ENCODE results near the gene FBXO11.
A peak's percentile ranks its signal among the peaks of the same experiment; 100 is the strongest.
"Not testable (repeated sequence)": the region's sequence is repeated elsewhere in the genome, so short reads cannot be mapped to it uniquely, and the experiment has no call there.

FBXO11 gene

GRCh38 chr2:47906157-47907038 lies at the start of gene FBXO11:
Gene FBXO11, minus strand, starts transcription at chr2:47906498. Its CDS starts 778 bp downstream, at chr2:47905720.
- FAIRE-seq: peak; percentile 97

GRCh38 chr2:47950340-47951301 lies 44.3 kb upstream of the FBXO11 start:
- no peak for FAIRE-seq

DNA sequence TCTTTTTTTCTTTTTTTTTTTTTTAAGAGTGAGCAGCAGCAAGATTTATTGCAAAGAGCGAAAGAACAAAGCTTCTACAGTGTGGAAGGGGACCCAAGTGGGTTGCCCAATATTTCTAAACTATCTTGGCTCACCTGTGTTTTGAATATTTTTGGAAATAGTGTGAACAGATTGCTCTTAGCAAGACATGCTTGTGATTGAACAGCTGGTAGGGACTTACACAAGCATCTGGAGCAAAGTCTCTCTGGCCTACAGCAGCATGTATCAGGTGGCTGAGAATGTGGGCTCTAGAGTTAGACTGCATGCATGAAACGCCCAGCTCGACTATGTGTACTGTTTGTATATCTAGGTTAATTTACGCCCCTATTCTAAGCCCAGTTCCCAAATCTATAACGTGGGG lies 40.3 kb upstream of the FBXO11 start:
- FAIRE-seq: no peak

DNA sequence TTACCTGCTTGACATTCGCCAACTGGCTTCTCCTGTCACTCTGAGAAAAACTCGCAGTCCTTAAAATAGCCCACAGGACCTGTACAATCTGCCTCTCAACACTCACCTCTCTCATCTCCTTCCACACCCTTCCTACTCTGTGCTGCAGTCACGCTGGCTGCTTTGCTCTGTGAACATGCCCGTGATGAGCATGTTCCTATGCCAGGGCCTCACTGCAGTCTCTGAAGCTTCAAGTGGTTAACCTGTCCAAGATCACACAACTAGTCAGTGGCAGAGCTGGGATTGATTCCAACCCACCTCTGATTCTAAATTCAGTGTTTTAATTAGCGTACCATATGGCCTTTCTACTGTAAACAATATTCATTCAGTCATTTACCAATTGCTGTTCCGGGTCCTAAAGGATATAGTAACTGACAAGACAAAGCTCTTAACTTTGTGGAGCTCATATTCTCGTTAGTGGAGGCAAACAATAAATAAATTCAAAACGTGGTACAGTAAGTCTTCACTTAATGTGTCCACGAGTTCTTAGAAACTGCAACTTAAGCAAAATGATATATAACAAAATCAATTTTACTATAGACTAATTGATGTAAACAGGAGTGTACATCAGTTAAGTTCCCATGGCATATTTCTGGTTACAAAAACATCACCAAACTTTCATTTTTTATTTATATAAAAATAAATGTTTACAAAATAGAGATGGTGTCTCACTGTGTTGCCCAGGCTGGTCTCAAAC lies 38.9 kb upstream of the FBXO11 start:
- no peak for FAIRE-seq

DNA sequence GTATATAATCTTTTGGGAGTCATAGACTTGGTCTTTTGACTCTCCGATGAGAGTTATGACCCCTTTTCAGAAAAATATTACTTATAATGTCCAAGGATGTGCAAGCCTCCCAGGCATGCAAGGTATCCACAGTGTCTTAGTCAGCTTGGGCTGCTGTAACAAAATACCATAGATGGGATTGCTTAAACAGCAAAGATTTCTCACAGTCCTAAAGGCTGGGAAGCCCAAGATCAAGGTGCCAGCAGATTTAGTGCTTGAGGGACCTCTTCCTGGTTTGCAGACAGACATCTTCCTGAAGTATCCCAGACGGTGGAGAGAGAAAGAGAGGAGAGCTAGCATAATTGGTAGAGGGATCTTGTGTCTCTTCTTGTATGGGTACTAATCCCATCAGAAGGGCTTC lies 35.6 kb upstream of the FBXO11 start:
- FAIRE-seq: no peak

DNA sequence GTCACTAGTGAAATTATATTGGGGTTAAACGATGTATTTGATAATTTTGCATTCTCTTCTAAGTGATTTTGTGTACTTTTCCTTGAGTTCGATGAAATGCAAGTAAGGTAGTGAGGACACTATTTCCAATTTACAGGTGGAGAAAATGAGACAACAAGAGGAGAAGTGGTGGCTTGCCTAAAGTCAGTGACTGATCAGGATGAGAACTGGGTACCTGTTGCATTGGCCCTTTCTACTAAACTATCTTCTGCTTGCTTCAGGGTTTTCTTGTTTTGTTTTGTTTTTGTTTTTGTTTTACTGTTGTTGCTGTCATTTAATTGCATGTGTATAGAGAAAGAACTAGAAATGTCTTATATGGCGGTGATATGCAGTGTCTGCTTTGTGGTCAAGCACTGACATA lies 31.4 kb upstream of the FBXO11 start:
- no peak for FAIRE-seq

DNA sequence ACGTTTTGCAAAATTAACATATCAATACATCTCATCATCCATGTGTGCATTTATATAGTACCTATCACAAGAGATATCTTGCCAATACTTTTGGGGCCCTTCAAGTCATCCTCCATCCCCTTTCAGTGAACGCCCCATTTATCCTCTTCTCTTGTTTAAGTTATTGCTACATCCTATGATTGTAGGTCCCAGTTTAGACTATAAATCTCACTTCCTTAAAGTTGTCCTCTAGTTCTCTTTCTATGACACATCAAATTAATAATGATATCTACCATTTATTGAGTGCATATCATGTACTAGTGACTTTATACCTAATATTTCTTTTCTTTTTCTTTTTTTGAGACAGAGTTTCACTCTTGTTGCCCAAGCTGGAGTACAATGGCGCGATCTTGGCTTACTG lies 28.8 kb upstream of the FBXO11 start:
- FAIRE-seq: no peak

DNA sequence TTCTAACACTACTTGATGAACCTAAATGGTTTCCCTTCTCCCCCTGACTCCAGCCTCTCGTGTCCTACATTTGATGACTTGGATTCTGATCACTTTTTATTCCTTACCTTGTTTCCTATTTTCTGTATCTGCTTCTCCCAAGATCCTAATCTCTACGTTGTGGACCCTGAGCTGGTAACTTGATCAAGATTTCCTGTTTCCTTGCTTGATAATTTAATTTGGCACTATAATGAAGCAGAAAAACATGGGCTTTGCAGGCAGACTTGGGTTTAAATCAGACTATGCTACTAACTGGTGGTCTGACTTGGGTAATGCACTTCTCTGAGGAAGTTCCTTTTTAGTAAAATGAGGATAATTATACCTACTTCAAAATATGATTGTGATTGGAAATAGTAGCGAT lies 11.7 kb upstream of the FBXO11 start:
- no peak for FAIRE-seq

GRCh38 chr2:47917276-47917961 lies 11.1 kb upstream of the FBXO11 start:
- no peak for FAIRE-seq

GRCh38 chr2:47916412-47916811 lies 10.1 kb upstream of the FBXO11 start:
- FAIRE-seq: no peak

GRCh38 chr2:47910662-47911061 lies 4.4 kb upstream of the FBXO11 start:
- FAIRE-seq: not testable (repeated sequence)

DNA sequence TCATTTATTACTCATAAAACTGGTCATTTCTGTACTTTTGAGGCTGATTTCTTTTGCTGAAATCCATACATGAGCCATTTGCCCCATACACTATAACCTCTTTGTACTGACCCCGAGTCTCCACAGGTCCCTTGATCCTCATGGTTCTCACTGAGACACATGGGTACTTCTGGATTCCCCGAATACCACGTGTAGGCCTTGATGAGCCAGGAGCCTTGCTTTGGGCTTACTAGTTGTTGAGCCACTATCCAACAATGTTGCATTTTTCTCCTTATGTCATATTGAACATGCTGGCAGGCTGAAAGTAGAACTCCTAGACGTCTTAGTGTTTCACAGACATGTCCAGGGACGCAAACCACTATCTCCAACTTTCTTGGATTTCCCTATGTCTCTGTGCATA lies 2.4 kb upstream of the FBXO11 start:
- FAIRE-seq: no peak

DNA sequence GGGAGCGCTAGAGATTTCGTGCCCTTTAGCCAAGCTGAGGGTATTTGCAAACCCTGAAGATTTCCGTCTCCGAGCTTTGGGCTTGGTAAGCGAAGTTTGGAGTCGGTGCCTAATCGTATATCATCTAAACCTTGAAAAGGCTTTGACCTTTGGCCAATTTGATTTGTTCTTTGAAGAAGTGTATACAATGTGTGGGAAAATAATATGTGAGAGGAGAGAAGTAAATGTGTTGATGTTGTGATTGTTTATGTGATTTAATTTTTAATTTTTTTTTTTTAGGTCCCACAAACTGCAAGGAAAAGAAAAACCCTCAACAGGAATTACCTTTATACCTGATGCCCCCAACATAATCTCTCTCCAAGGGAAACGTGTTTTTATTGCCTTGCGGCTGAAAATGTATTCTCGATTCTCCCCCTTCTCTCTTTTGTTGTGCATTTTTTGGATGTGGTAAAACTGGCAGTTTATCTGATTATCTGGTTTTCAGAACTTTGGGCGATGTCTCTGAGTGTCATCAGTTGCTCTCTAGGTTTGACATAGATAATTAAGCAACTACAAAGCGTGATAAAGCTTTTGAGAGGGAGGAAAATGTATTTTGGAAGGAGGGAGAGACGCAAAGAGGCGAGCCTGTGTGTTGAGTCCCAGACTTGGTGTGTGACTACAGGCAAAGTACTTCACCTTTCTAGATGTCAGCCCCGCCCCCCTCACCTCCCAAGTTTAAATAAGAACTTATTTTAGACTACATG lies 912 bp upstream of the FBXO11 start:
- no peak for FAIRE-seq

DNA sequence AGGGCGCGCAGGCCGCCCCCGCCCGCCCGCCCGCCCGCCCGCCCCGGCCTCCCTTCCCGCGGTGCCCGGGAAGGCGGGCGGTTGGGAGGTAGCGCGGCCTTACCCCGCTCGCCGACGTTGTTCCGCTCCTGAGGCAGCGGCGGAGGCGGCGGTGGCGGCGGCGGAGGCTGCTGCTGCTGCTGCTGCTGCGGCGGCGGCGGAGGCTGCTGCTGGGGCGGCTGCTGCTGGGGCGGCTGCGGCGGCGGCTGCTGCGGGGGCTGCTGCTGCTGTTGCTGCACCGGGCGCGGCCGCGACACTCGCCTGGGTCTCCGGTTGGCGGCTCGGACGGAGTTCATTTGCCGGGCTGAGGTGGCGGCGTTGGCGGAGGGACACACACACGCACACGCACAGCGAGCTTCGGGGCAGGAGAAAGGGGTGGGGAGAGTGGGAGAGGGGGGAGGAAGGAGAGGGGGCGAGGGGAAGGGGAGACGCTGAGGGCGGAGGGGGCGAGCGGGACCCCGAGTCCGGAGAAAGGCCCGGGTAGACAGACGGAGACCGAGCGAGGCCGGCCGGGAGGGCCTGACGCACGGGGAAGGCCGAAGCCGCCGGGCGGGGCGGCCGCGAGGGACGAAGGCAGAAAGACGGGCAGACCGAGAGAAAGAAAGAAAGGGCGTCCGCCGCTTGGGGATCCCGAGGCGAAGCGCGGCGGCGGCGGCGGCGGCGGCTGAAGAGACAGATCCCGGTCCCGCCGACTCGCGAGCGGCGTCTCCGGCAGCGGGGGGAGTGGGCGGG lies 727 bp downstream of the FBXO11 start:
- no peak for FAIRE-seq

DNA sequence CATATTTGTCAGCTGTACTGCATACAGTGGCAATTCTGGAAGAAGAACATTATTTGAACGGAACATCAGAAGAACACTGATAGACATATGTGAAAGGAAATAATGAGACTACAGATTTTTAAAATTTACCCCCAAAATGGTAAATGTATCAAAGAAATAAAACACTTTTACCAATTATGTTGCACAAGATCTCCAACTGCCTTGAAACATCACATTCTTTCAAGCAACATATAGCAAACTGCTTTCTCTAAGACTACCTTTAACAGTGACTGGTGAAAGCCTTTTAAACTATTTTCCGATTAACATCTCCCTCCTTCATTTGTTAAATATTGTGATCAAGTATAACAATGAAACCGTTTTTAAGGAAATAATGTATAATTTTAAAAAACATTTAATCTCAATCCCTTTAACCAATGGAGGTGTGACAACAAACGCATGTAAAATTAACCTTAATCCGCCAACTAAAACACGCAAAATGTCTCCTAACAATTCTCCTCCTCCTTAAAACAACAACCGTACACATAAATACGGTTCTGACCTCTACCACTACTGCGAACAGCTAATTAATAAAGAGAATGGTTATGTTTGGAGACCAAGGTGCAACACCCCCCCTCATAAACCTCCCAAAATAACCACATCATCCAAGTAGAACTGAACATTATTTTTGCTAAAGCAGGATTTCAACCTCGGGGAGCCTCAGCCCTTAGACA lies 2.4 kb downstream of the FBXO11 start:
- FAIRE-seq: peak; percentile 61

DNA sequence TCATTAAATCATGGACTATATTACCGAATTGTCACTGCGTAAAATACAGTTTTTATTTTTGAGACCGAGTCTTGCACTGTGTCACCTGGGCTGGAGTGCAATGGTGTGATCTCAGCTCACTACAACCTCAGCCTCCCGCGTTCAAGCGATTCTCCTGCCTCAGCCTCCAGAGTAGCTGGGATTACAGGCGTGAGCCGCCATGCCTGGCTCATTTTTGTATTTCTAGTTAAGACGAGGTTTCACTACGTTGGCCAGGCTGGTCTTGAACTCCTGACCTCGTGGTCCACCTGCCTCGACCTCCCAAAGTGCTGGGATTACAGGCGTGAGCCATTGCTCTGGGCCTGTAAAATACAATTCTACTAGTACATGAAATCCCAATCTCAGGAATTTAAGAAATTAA lies 4.4 kb downstream of the FBXO11 start:
- not testable (repeated sequence) for FAIRE-seq

DNA sequence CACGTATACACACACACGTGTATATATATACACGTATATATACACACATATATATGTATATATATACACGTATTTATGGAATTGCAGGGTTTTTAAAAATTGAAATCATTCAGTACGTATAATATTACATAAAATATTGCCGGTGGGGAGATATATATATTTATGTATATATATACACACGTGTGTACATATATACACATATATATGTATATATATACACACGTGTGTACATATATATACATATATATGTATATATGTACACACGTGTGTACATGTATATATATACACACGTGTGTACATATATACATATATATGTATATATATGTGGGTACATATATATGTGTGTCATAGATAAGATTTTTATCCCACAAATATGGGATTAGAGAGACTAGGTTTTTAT lies 5.4 kb downstream of the FBXO11 start:
- FAIRE-seq: peak; percentile 58

GRCh38 chr2:47899915-47900816 lies 6.1 kb downstream of the FBXO11 start:
- no peak for FAIRE-seq

All from A204.1 (cell line).